Lung microvascular endothelial cell (primary cell): Measurements from ENCODE around the gene SEC24C. TPM values are rescaled to one million over a fixed set of nuclear protein-coding genes. Genes with fewer than 3 reads are reported as not detected.
"Not testable (repeated sequence)": the region's sequence is repeated elsewhere in the genome, so short reads cannot be mapped to it uniquely, and the experiment has no call there.

Experiments used
- DNase-seq, 2 donors: peaks; one replicate each; pipeline versions ENCODE4 v3.0.0 to v3.0.0-alpha.2; 2010; ENCODE audit warnings: low read depth in 2 of 2
- total RNA-seq: library from RNA; depleted of rRNA; stranded (reverse); fragments of >200 nt; gene quantifications from 2 replicates; pipeline ENCODE4 v1.2.1, GENCODE V29; 2014

SEC24C gene, protein sequence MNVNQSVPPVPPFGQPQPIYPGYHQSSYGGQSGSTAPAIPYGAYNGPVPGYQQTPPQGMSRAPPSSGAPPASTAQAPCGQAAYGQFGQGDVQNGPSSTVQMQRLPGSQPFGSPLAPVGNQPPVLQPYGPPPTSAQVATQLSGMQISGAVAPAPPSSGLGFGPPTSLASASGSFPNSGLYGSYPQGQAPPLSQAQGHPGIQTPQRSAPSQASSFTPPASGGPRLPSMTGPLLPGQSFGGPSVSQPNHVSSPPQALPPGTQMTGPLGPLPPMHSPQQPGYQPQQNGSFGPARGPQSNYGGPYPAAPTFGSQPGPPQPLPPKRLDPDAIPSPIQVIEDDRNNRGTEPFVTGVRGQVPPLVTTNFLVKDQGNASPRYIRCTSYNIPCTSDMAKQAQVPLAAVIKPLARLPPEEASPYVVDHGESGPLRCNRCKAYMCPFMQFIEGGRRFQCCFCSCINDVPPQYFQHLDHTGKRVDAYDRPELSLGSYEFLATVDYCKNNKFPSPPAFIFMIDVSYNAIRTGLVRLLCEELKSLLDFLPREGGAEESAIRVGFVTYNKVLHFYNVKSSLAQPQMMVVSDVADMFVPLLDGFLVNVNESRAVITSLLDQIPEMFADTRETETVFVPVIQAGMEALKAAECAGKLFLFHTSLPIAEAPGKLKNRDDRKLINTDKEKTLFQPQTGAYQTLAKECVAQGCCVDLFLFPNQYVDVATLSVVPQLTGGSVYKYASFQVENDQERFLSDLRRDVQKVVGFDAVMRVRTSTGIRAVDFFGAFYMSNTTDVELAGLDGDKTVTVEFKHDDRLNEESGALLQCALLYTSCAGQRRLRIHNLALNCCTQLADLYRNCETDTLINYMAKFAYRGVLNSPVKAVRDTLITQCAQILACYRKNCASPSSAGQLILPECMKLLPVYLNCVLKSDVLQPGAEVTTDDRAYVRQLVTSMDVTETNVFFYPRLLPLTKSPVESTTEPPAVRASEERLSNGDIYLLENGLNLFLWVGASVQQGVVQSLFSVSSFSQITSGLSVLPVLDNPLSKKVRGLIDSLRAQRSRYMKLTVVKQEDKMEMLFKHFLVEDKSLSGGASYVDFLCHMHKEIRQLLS
- 46.9 and 52.8 TPM in 2 replicates for total RNA-seq

DNA sequence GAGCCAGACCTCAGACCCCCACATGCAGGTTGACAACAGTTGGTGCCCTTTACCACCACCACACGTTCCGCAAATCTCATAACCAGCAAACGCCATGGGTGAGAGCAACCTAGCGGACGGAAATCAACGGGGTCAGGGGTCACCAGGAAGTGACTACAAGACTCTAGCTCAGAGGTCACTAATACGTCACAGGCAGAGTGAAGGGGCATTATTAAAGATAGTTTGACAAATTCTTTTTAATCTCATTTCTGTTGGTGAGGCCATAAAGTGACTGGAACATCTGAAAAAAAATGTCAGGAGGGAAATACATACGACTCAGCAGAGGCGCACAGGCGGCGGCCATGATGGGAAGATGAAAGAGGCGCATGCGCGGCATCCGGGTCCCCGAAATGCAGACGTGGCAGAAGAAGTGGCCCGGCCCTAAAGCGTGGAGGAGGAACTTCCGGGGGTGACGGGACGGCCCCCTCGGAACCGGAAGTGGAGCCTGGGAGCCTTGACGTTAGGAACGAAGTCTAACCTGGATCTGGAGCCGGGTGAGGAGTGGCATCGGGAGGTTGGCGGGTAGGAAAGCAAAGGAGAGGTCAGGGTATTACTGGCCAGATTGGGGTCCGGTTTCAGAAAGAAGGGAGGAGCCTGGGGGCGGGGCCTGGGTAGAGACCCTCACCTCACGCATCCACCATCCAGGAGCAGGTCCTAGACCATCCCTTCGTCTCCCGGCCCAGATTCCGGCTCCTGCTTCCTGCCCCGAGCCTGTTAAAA is at the start of gene SEC24C:
Gene SEC24C, plus strand, starts transcription at position 468 of the 759 bp plus-strand sequence. CDS start 2,461 bp downstream, outside the sequence.
- peak; percentile 97 for DNase-seq

DNA sequence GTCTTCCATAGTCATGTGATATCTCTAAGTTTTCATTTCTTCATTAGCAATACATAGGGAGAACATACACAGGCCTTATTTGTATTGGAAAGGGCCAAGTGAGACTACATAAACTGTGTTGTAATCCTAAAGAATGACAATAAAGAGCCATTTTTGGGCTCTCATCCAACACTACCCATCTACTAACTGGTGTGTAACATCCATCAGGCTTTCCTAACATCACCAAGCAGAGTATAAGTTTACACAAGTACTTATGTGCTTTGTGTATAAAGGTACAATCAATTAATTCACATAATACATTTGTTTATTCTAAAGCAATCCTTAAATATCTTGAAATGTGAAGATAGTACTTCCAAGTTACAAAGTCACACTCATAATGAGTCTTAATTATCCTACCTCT is 48.9 kb upstream of the SEC24C start:
- not testable (repeated sequence) for DNase-seq

DNA sequence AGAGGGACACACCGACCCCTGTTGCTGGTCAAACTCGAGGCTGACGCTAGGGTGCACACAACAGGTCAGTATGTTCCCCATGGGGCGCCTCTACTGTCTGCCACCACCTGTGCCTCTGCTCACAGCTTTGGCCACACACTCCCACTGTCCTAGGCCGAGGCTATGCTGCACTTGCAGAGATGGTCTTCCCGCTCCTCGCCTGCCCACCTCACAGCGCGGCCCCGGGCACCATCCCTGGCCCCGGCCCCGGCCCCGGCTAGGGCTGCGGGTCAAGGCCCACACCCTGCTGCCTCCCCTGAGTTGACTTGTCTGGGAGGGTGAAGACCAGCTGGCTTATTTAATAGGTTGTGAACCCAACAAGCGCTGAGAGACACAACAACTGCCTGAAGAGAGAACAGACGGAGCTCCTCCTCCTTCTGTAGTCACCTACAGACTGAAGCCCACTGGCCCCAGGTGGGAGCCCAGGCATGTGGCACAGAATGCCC is 46.5 kb upstream of the SEC24C start, which contains the start of gene AGAP5:
Gene AGAP5, minus strand, starts transcription at position 435 of the 485 bp plus-strand sequence. Its CDS starts 354 bp downstream, at position 81.
- DNase-seq: not testable (repeated sequence)

DNA sequence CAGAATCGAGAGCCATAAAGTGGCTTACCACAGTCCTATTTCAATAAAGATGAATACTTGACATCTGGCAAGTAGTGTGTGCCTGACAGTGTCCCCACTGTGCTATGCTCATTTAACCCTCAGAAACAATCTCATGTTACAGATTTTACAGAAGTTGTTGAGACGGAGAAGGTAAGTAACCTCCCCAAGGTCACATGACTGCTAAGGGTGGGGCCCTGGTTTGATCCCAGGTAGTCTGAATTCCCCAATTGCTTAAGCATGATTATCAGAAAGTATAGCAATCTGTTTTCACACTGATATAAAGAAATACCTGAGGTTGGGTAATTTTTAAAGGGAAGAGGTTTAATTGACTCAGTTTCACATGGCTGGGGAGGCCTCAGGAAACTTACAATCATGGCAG is 45.4 kb upstream of the SEC24C start:
- not testable (repeated sequence) for DNase-seq

DNA sequence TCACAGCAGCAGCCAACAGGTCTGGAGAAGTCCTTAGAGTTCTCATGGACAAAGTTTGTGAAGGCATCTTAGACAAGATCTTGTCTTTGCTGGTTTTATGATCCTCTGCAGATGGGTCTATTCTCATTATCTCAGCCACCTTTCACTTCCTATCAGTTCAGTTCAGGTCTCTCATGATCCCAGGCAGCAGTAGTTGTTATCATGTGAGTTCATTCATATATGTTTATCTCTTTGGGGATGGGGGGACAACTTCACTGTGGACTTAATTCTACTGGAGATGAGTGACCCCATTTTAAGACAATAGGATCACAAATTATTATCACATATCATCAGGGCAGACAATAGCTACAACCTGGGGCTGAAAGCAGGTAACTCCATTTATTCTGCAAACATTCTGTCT is 40.2 kb upstream of the SEC24C start:
- DNase-seq: not testable (repeated sequence)

DNA sequence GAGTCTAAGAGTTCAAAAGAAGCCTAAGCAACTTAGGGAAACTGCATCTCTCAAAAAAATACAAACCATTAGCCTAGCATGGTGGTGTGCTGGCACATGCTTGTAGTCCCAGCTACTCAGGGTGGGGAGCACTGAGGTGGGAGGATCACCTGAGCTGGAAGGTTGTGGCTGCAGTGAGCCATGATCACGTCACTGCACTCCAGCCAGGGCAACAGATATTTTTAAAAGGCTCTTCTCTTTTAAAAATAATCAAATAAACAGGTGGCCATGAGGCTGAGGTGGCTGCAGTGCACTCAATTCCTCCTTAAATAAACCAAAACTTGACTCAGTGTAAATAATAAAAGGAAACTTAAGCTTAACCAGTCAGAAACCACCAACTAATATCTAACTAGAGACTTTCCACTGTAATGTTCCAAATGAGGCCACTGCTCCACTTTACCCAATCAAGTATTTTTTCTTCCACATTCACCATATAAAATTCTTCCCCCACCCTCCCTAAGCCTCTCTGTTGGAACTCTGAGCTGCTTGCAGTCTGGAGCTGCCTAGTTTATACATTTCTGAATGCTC is 38.6 kb upstream of the SEC24C start:
- not testable (repeated sequence) for DNase-seq

DNA sequence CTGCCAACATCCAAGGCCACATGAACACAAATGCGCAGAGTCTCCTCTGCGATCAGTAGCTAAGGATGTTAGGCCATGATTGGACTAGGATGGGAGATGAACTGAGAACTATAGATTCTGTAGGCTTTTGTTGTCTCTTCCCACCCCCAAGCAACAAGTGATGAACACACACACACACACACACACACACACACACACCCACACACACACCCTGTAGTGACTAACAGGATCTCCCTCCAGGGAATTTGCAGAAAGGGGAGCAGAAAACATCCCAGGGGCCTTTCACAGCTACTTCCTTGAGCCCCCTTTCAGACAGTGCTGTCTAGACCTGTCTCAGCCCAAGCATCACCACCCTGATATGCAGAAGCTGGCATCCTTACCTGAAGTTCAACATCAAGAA is 37.7 kb upstream of the SEC24C start:
- DNase-seq: not testable (repeated sequence)

DNA sequence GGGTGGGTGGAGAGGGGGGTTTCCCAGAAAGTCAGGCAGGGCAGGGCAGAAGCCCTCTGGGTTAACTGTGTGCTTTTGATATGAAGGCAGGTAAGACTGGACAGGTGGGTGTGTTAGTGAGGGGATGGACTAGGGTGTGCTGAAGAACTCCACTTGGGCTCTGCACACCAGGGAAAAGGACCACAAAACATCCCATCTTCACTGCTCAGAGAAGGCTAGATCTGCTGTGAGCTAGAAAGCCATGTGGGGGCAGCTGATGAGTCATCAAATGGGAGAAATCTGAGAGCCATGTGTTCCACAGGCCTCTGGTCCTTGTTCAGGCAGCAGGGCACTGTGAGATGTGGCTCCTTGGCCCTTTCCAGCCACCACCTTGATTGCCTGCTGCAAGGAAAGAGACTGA is 36.5 kb upstream of the SEC24C start:
- not testable (repeated sequence) for DNase-seq

DNA sequence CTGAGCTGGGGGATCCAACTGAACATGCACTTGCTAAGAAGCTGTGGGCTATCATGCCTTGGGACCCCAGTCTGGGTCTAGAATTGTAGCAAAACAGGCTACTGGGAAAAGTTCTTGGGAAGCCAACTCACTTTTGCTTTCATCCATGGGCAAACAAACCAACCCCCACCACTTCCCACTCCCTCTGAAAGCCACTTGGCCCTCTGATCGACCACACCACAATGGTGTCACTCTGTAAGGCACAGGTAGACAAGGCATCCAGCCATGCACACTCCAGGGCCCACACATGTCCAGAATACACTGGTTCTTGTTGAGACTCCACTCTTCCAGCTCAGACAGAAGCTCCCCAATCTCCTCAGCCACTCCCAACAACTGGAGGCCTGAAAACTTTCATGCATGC is 36.0 kb upstream of the SEC24C start:
- DNase-seq: not testable (repeated sequence)

DNA sequence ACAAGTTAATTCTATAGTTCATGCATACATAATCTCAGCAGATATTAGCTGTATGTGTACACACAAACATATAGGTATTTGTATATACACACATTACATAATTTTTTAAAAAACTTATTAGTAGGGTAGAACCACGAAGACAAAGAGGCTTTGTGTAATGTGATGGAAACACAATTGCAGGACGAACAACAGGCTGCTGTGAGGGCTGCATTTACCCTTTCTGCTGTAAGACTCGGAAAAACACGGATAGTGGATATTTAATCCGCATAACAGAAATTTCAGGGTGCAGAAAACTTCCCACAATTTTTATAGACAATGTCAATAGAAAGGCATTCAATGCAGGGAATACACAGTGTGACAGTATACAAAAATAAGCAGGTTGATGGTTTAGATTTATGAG is 32.5 kb upstream of the SEC24C start:
- not testable (repeated sequence) for DNase-seq

DNA sequence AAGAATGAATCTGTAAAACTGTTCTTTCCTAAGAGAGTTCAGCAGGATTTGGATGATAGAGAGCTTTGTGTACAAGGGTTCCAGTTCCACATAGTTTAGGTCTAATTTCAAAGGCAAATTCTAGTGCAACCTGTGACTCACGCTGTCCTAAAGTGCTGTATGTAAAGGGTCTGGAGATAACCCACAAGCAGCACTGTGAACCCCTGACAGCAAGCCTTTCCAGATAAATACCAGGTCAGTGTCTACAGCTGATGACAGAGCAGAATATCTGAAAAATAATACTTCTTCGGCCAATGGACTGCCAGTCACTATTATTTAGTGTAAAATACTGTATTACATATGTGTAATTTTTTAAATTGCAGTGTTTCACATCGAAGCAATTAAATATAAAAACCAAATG is 30.3 kb upstream of the SEC24C start:
- DNase-seq: not testable (repeated sequence)

DNA sequence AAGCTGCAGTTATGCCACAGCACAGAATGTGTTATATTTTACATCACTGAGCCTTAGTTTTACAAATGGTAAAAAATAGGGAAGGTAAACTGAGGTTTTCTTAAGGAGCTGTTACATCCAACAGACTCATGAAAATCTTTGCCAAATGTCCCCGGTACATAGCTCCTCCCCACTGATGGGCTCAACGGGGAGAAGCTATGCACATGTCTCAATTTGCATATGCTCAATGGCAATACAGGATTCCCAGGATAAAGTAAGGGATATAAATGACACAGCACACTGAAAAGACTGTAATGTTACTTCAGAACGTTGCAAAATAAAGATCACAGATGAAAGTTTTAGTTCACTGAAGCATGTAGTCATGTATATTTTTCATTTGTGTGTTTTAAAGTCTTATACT is 29.7 kb upstream of the SEC24C start:
- DNase-seq: not testable (repeated sequence)

DNA sequence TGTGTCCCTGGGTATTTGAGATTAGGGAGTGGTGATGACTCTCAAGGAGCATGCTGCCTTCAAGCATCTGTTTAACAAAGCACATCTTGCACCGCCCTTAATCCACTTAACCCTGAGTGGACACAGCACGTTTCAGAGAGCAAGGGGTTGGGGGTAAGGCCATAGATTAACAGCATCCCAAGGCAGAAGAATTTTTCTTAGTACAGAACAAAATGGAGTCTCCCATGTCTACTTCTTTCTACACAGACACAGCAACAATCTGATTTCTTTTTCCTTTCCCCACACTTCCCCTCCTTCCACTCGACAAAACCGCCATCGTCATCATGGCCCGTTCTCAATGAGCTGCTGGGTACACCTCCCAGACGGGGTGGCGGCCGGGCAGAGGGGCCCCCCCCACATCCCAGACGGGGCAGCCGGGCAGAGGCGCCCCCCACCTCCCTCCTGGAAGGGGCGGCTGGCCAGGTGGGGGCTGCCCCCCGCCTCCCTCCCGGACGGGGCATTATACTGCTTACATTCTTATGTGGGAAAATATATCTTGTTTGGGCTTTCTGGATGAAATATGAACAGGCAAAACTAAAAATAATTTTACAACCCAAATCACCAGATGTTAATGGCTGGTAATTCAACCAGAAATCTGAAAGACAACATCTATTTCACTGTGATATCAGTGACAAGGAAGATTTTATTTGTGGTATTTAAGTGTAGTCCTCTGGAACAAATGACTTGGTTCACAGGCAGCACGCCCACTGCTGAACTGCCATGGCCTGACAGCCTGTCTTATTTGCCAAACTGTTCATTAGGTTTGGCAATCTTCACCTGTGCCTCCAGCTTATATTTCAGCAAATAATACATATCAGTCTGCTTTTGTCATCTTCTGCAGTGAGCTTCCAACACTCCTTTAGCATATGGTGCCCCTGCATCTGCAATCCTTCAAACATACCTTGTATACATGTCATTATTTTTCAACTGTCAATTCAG is 28.7 kb upstream of the SEC24C start:
- not testable (repeated sequence) for DNase-seq

DNA sequence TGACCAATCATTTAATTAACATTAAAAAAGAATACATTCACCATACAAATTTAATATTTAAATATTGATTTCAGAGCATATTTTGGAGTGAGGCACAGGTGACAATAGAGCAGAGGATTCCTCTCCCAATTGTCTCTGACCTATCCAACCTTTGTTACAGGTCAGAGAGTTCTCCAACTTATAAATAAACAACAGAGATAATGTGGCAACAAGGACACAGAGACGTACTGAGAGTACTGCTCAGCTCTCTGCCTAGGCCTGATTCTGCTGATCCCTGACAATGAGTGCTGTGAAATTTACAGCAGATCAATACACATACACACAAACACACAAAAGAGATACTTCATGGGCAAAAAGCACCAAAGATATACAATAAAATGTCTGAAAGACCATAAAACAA is 27.9 kb upstream of the SEC24C start:
- DNase-seq: no peak

DNA sequence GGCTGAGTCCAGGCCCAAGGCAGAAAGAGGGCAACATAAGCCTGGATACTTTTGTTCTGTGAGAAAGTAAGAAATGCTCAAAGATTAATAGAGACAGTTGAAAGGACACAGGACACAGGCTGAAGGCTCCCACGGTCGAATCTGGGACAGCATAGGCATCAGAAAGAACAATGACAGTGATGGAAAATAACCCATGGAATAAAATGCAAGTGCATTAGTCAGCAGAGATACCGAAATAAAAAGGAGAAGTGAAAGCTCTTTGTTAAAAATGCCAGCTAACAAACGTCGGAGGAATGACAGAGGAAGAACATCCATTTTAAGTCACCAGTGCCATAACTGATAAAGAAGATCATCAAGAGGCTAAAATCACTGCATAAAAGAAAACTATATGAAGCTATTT is 26.6 kb upstream of the SEC24C start:
- DNase-seq: no peak

DNA sequence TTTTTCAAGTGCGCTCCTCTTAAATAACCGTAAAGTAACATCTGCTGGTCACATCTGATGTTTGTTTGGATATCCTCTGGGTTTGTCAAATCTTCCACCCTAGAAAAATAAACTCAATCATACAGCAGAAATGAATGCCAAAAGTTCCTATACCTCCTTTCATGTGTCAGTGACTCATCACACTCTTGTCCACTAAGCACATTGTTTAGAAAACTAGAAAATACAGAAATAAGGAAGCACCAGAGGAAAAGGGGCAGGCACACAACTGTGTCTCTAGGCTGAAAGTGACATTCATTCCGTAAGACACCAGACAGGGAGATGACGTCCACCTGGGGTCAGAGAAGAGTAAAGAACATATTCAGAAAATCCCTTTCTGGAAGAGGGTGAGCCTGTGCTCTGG is 23.6 kb upstream of the SEC24C start:
- DNase-seq: peak; percentile 50 to 70

DNA sequence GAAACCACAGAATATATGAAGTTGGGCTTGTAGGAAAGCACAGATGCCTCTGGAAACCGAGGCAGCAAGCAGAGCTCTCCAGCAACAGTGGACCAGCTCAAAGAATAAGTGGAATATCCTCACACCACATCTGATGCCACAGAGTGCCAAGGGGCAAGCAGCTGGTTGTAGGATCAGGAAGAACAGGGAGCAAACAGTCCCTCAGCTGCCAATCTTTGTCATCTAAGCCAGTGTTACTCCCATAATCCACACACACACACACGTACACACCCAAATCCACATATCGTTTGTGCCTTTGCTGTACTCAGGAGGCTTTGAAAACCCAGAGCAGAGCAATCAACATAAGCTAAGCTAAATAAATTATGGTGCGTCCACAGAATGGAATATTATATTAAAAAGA is 20.7 kb upstream of the SEC24C start:
- no peak for DNase-seq

DNA sequence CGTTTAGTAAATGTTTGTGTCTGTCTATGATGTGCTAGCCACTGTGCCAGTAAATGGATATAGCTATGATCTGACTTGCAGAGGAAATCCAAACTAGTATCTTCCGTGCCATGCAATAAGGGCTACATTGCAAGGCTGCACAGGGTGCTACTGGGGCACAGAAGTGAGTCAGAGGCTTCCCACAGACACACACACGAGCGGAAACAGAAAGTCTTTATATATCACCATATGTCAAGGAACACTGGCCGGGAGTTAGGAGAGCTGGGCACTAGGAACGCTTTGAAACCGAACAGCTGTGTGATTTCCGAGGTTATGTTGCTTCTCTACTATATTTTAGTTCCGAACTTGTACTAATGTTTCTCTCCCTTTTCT is 14.4 kb upstream of the SEC24C start:
- DNase-seq: peak in 1 of 2 donors; percentile 77

DNA sequence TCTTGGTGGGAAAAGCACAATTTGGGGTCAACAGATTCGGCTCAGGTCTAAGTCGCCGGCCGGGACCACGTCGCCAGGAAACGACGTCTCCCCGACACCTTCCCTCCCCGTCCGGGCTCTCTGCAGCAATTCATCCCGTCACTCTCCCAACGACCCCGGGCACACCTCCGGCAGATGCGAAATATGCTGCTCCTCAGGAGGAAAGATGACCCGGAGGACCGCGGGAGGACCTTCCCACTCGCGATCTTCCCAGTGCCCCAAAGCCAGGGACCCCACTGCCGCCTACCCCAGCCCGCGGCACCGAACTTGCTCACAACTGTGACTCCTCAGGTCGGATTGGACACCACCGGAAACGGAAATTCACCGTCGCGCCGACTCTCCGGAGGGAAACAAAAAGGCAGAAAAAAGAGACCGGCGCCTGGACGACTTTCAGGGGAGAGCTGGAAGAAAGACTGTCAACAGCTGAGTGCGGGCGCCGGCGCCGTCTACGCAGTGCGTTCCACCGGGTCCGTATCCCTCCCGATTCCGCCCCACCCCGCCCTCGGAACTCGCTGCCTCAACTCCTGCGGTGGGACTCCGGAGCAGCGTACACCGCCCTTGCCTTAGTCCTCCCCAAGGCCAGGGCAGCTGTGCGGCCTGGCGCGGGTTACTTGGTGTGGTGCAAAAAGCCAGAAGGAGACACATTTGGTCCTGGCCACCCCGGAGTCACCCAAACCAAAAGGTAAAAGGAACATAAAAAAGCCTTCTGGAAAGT is 13.8 kb upstream of the SEC24C start:
- DNase-seq: peak; percentile 89 to 92
